BJ (cell line): Measurements from ENCODE around the gene KRTAP12-1. TPM values are rescaled to one million over a fixed set of nuclear protein-coding genes. Genes with fewer than 3 reads are reported as not detected.

Source experiments
- CTCF ChIA-PET: fragments of 350-600 bp; formaldehyde crosslinking; extraction: SDS; loops from one replicate; lab custom pipeline; 2021; ENCODE audit warnings: antibody characterized with exemption, inconsistent platforms; lab: Yijun Ruan, JAX
- POLR2A ChIA-PET: fragments of 300-600 bp; sonication (Branson Sonifier 250); formaldehyde crosslinking; extraction: SDS; loops from one replicate; lab custom pipeline; 2021; ENCODE audit warnings: antibody characterized with exemption; lab: Charles Lee
- DNase-seq: peaks from one replicate; pipeline ENCODE4 v3.0.0-alpha.2; 2011; ENCODE audit warnings: low read depth
- H3K27me3 ChIP-seq: 2 replicates; pipeline ENCODE4 v1.6.0; 2011; ENCODE audit warnings: low read length; ENCODE audit not compliant: control insufficient read depth, insufficient read depth
- H3K36me3 ChIP-seq: 2 replicates; pipeline ENCODE4 v1.5.1; 2011; ENCODE audit warnings: low read length; ENCODE audit not compliant: control insufficient read depth, insufficient read depth
- H3K4me3 ChIP-seq: 2 replicates; pipeline ENCODE4 v1.5.1; 2011; ENCODE audit warnings: low read depth, mild to moderate bottlenecking, control low read depth, low read length
- polyA plus RNA-seq: library from polyadenylated mRNA; depleted of rRNA; stranded (reverse); fragments of >200 nt; gene quantifications from 2 replicates; pipeline ENCODE4 v1.2.3, GENCODE V29; 2011; rRNA removed
- small RNA-seq: library from RNA; depleted of rRNA; stranded (forward); fragments of <200 nt; gene quantifications from one replicate; pipeline ENCODE3, GENCODE V24; 2012; ENCODE audit warnings: low replicate concordance, low read depth; ENCODE audit not compliant: insufficient read length
- TF ChIP-seq, protein P1 (sequence below): IDR thresholded peaks from 2 replicates; pipeline ENCODE4 v1.5.1; 2011; ENCODE audit warnings: low read depth, mild to moderate bottlenecking, control low read depth, inconsistent platforms, low read length, moderate library complexity; ENCODE audit not compliant: insufficient read depth

KRTAP12-1 gene
- polyA plus RNA-seq, 1 experiment: not detected

DNA sequence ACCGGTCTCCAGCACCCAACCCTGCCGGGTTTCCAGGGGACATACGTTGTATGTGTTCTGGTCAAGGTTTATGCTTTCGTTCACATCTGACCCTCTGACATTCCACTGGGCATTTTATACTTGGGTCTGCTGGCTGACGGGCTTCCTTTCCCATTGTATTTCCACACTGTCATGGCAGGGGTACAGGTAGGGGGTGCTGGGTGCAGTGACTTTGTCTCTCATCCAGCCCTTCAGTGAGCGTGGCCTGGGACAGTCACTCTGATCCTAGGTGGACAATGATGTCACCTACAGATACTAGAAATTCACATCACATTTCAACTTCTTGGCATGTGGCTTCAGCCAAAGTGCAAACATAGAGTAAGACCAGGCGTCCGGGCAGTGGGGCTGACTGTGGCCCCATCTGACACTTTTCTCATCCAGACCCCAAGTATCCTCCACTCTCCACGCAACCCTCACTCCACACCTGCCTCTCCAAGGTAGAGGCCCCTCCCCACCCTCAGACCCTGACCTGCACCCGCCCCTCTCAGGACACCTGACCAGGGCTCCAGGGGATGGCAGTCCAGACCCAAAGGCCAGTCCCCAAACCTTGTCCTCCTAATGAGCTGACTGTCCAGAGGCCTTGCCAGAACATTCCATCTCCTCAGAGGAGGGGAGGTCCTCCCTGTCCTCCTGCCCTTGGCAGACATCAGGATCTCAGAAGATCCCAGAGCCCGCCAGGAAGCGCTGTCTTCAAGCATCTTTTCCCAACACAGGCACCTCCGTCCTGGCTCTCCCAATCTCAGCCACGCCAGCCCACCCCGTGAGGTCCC lies 45.5 kb downstream of the KRTAP12-1 start:
- H3K27me3 ChIP-seq: no peaks in the 10 kb centered on the region
- CTCF ChIA-PET: no interaction called here
- H3K4me3 ChIP-seq: no peak overlapping the region
- POLR2A ChIA-PET: no interaction called here
- no peak for DNase-seq
- TF ChIP-seq, protein P1, sequence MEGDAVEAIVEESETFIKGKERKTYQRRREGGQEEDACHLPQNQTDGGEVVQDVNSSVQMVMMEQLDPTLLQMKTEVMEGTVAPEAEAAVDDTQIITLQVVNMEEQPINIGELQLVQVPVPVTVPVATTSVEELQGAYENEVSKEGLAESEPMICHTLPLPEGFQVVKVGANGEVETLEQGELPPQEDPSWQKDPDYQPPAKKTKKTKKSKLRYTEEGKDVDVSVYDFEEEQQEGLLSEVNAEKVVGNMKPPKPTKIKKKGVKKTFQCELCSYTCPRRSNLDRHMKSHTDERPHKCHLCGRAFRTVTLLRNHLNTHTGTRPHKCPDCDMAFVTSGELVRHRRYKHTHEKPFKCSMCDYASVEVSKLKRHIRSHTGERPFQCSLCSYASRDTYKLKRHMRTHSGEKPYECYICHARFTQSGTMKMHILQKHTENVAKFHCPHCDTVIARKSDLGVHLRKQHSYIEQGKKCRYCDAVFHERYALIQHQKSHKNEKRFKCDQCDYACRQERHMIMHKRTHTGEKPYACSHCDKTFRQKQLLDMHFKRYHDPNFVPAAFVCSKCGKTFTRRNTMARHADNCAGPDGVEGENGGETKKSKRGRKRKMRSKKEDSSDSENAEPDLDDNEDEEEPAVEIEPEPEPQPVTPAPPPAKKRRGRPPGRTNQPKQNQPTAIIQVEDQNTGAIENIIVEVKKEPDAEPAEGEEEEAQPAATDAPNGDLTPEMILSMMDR: no peak
- no peaks in the 10 kb centered on the region for H3K36me3 ChIP-seq

DNA sequence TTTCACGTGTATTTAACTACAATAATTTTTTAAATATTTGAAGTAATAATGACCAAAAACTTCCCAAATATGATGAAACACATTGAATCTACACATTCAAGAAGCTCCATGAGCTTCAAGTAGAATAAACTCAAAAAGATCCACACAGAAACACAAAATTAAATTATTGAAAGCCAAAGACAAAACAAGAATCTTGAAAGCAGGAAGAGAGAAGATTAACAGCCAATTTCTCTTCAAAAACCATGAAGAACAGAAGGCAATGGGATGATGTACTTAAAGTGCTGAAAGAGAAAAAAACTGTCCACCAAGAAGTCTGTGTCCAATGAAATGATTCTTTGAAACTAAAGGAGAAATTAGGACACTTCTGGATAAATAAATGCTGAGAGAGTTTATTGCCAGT lies 49.9 kb downstream of the KRTAP12-1 start:
- ChIA-PET POLR2A (no interaction called here), CTCF (no interaction called here)
- no peak for DNase-seq
- Histone ChIP-seq H3K27me3 (no peaks in the 10 kb centered on the region), H3K36me3 (no peaks in the 10 kb centered on the region), H3K4me3 (no peak overlapping the region)
- TF ChIP-seq, protein P1: no peak

Small RNAs within 50 kb of the gene (small RNA-seq; reads per million reads assigned to genes)
- not detected for gene KRTAP12-6P

Other genes with a start within 250 kb of the KRTAP12-1 start
- gene LRRC3, start 226.7 kb downstream of the KRTAP12-1 start, polyA plus RNA-seq: 0.42 and 0.59 TPM in 2 replicates
- gene KRTAP10-1, start 142.0 kb downstream of the KRTAP12-1 start, polyA plus RNA-seq: not detected in 2 replicates
- not detected in 2 replicates for gene KRTAP10-2, start 130.7 kb downstream of the KRTAP12-1 start, polyA plus RNA-seq
- gene KRTAP10-3, start 123.4 kb downstream of the KRTAP12-1 start, polyA plus RNA-seq: not detected in 2 replicates
- gene KRTAP10-4, start 108.4 kb downstream of the KRTAP12-1 start, polyA plus RNA-seq: not detected in 2 replicates
- not detected in 2 replicates for gene KRTAP10-5, start 101.6 kb downstream of the KRTAP12-1 start, polyA plus RNA-seq
- not detected in 2 replicates for gene KRTAP10-6, start 89.7 kb downstream of the KRTAP12-1 start, polyA plus RNA-seq
- not detected in 2 replicates for gene KRTAP10-7, start 81.6 kb downstream of the KRTAP12-1 start, polyA plus RNA-seq
- gene KRTAP10-8, start 70.1 kb downstream of the KRTAP12-1 start, polyA plus RNA-seq: not detected in 2 replicates
- gene KRTAP10-9, start 55.1 kb downstream of the KRTAP12-1 start, polyA plus RNA-seq: not detected in 2 replicates
- not detected in 2 replicates for gene KRTAP10-10, start 44.8 kb downstream of the KRTAP12-1 start, polyA plus RNA-seq
- gene KRTAP10-11, start 35.7 kb downstream of the KRTAP12-1 start, polyA plus RNA-seq: not detected in 2 replicates
- not detected in 2 replicates for gene KRTAP12-4, start 27.5 kb downstream of the KRTAP12-1 start, polyA plus RNA-seq
- gene KRTAP12-3, start 24.2 kb downstream of the KRTAP12-1 start, polyA plus RNA-seq: not detected in 2 replicates
- not detected in 2 replicates for gene KRTAP12-2, start 15.2 kb downstream of the KRTAP12-1 start, polyA plus RNA-seq
- not detected in 2 replicates for gene KRTAP10-12, start 15.0 kb upstream of the KRTAP12-1 start, polyA plus RNA-seq
- not detected in 2 replicates for gene TSPEAR, start 29.4 kb upstream of the KRTAP12-1 start, polyA plus RNA-seq
- gene UBE2G2, start 119.7 kb upstream of the KRTAP12-1 start, polyA plus RNA-seq: 67.6 and 93.2 TPM in 2 replicates
- 82.6 and 111 TPM in 2 replicates for gene SUMO3, start 135.9 kb upstream of the KRTAP12-1 start, polyA plus RNA-seq
- gene PTTG1IP, start 191.5 kb upstream of the KRTAP12-1 start, polyA plus RNA-seq: 234 and 249 TPM in 2 replicates
- not detected in 2 replicates for gene ITGB2, start 238.7 kb upstream of the KRTAP12-1 start, polyA plus RNA-seq